ENCODE measurements around the gene CAMK2D. TPM values are rescaled to one million over a fixed set of nuclear protein-coding genes. Genes with fewer than 3 reads are reported as not detected.

The CAMK2D gene
- total and polyA plus RNA-seq, 4 donors = 10.1 to 31.0 (median 25.6) TPM

- no peak for DNase-seq (ENCODE audit: low spot score)
- WGBS = 58% methylated on average over 3 of the region's 3 CpGs
Observed at GRCh38 chr4:113657586-113658233, 103.8 kb downstream of the CAMK2D start.

DNA sequence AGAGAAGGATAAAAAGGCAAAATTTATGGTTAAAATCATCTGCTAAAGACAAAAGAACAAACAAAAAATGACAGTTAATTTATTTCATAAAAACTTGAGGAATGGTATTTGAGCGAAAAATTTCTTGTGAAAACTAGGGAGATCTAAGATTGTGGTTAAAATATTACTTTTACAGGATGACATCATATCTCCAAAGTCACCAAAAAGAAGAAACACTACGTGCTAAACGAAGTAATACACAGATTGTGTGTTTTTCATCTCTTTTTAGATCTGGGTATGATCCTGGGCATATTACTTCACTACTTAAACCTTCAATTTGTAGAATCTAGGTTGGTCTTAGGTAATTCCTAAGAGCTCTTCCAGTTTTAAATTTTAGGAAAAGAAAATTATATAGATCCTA lies 107.7 kb downstream of the CAMK2D start:
- H3K27me3 ChIP-seq (ENCODE audit: control insufficient read depth in 4 of 4, insufficient read depth in 4 of 4, low read length in 3 of 4) = no peaks in the 10 kb centered on the region
- H3K27ac ChIP-seq (ENCODE audit: low read depth in 1 of 2, low read length in 2 of 2) = no peak overlapping the region
- H3K4me1 ChIP-seq (ENCODE audit: control insufficient read depth in 4 of 4, insufficient read depth in 4 of 4, low read length in 3 of 4) = peaks cover 6 to 31% (median 21%) of the 10 kb centered on the region in 4 donors
- no peak overlapping the region for H3K9ac ChIP-seq (ENCODE audit: low read depth in 1 of 2, low read length in 2 of 2)
- no peaks in the 10 kb centered on the region for H3K36me3 ChIP-seq (ENCODE audit: control insufficient read depth in 4 of 4, insufficient read depth in 3 of 4, low read depth in 1 of 4, low read length in 3 of 4)
- no peak for TF ChIP-seq JUND (IDR thresholded peaks at IDR 0.05)
- TF ChIP-seq ATF3 (IDR thresholded peaks at IDR 0.05) = no peak
- TF ChIP-seq TAF1 (conservative IDR thresholded peaks at IDR 0.05) = no peak
- TF ChIP-seq HNF4A (conservative IDR thresholded peaks at IDR 0.05) = no peak
- TF ChIP-seq FOXA2 (IDR thresholded peaks at IDR 0.05) = no peak
- TF ChIP-seq RXRA (IDR thresholded peaks at IDR 0.05) = no peak
- no peak for TF ChIP-seq SP1 (IDR thresholded peaks at IDR 0.05)
- no peak for TF ChIP-seq HNF4G (IDR thresholded peaks at IDR 0.05)
- TF ChIP-seq REST (IDR thresholded peaks at IDR 0.05) = no peak
- no peak for TF ChIP-seq FOXA1 (IDR thresholded peaks at IDR 0.05)
- no peaks in the 10 kb centered on the region for H3K9me3 ChIP-seq (ENCODE audit: control insufficient read depth in 4 of 4, low read length in 3 of 4)
- H3K4me3 ChIP-seq (ENCODE audit: low read depth in 1 of 3, low read length in 3 of 3) = no peak overlapping the region
- no peak for DNase-seq (ENCODE audit: low spot score)
- 78% methylated on average over 3 of the region's 3 CpGs for WGBS

More at GRCh38 chr4:113657586-113658233, 103.8 kb downstream of the CAMK2D start:
- Histone ChIP-seq H3K9ac (ENCODE audit: low read depth in 1 of 2, low read length in 2 of 2) (peak overlapping the region in 1 of 2 donors; percentile 30), H3K27ac (ENCODE audit: low read depth in 1 of 2, low read length in 2 of 2) (peak overlapping the region in 1 of 2 donors; percentile 61), H3K27me3 (ENCODE audit: control insufficient read depth in 4 of 4, insufficient read depth in 4 of 4, low read length in 3 of 4) (no peaks in the 10 kb centered on the region), H3K36me3 (ENCODE audit: control insufficient read depth in 4 of 4, insufficient read depth in 3 of 4, low read depth in 1 of 4, low read length in 3 of 4) (no peaks in the 10 kb centered on the region), H3K4me1 (ENCODE audit: control insufficient read depth in 4 of 4, insufficient read depth in 4 of 4, low read length in 3 of 4) (peaks cover 8 to 35% (median 28%) of the 10 kb centered on the region in 4 donors), H3K9me3 (ENCODE audit: control insufficient read depth in 4 of 4, low read length in 3 of 4) (no peaks in the 10 kb centered on the region), H3K4me3 (ENCODE audit: low read depth in 1 of 3, low read length in 3 of 3) (no peak overlapping the region)
- TF ChIP-seq, protein P1, sequence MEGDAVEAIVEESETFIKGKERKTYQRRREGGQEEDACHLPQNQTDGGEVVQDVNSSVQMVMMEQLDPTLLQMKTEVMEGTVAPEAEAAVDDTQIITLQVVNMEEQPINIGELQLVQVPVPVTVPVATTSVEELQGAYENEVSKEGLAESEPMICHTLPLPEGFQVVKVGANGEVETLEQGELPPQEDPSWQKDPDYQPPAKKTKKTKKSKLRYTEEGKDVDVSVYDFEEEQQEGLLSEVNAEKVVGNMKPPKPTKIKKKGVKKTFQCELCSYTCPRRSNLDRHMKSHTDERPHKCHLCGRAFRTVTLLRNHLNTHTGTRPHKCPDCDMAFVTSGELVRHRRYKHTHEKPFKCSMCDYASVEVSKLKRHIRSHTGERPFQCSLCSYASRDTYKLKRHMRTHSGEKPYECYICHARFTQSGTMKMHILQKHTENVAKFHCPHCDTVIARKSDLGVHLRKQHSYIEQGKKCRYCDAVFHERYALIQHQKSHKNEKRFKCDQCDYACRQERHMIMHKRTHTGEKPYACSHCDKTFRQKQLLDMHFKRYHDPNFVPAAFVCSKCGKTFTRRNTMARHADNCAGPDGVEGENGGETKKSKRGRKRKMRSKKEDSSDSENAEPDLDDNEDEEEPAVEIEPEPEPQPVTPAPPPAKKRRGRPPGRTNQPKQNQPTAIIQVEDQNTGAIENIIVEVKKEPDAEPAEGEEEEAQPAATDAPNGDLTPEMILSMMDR (IDR thresholded peaks at IDR 0.05; ENCODE audit: low read depth, low read length, missing input control) = no peak
- TF ChIP-seq MAX (IDR thresholded peaks at IDR 0.05) = no peak
- TF ChIP-seq RXRA (IDR thresholded peaks at IDR 0.05) = no peak
- TF ChIP-seq SP1 (IDR thresholded peaks at IDR 0.05) = no peak
- TF ChIP-seq FOXA1 (IDR thresholded peaks at IDR 0.05) = no peak
- no peak for TF ChIP-seq HNF4A (conservative IDR thresholded peaks at IDR 0.05)
- no peak for TF ChIP-seq HNF4G (IDR thresholded peaks at IDR 0.05)
- TF ChIP-seq YY1 (IDR thresholded peaks at IDR 0.05) = no peak
- no peak for TF ChIP-seq REST (IDR thresholded peaks at IDR 0.05)
- no peak for TF ChIP-seq ATF3 (IDR thresholded peaks at IDR 0.05)
- no peak for TF ChIP-seq EGR1 (IDR thresholded peaks at IDR 0.05; ENCODE audit: low read depth in 2 of 2)
- no peak for TF ChIP-seq NR2F2 (IDR thresholded peaks at IDR 0.05)
